Jurkat, Clone E6-1 (cell line): ENCODE measurements around the gene MRPL27.
A peak's percentile ranks its signal among the peaks of the same experiment; 100 is the strongest.
"Not testable (repeated sequence)": the region's sequence is repeated elsewhere in the genome, so short reads cannot be mapped to it uniquely, and the experiment has no call there.

Experiments used
- DNase-seq: peaks from one replicate; pipeline ENCODE4 v3.0.0-alpha.2; 2011; ENCODE audit warnings: low read depth, low spot score
- H3K4me3 ChIP-seq: 2 replicates; pipeline ENCODE4 v1.5.1; 2011; ENCODE audit warnings: mild to moderate bottlenecking, low read length, control low read depth, moderate library complexity

MRPL27 gene

DNA sequence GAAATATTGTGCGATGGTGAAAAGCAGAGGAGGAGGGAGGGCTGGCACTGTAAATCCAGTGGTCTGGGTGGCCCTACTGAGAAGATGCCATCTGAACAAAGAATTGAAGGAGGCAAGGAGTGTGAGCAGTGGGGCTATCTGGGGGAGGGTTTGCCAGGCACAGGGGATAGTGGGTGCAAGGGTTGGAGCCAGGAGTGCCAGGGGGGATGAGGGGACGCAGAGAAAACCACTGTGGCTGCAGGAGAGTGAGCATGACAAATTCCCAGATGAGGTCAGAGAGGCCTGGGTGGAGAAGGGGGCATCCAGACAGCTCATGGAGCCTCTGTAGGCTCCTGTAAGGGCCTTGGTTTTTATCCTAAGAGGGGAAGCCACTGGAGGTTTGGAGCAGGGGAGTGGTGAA is 22.3 kb downstream of the MRPL27 start:
- DNase-seq: no peak

DNA sequence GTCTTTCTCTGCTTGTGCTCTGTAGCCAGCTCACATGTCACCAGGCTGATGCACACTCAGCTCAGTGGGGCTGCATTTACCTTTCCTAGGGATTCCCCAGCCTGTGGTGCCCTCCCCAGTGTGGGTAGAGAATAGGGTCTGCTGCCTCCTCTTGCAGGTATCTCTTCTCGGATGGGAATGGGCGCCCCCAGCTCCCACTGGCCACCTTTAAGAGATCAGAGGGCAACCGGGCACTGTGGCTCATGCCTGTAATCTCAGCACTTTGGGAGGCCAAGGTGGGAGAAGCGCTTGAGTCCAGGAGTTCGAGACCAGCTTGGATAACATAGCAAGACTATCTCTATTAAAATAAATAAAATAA is 23.8 kb downstream of the MRPL27 start:
- H3K4me3 ChIP-seq: no peak overlapping the region
- DNase-seq: no peak

More for the DNA sequence above, 22.3 kb downstream of the MRPL27 start:
- no peak overlapping the region for H3K4me3 ChIP-seq

DNA sequence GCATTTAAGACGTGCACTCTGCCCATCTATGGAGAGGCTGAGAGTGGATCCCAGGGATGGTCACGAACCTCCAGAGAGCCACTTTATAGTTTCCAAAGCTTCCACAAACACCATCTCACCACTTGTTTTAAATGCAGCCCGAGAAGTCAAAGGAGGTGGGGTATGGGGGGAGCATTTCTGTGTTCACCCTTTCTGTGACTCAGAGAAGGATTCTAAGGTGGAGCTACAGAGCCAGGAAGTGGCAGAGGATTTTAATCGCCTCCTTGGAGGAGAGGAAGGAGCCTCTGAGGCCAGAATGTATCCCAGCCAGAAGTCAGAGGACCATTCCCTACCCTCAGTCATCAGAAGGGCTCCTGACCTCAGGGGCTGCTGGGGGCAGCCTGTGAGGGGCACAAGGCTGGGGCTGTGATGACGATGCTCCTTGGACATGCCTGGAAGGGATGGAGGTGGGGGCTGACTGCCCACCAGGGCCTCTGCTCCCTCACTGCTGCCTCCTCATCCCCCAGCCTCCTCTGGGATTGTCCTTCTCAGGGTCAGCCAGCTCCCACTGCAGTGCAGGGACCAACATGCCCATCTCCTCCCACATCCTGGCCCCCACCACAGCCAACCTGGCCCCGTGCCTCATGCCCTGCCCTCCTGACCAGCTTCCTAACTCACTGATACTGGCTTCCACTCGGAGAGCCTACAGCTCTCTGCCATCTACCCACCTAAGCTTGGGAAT is 24.3 kb downstream of the MRPL27 start:
- H3K4me3 ChIP-seq: no peak overlapping the region
- DNase-seq: no peak

DNA sequence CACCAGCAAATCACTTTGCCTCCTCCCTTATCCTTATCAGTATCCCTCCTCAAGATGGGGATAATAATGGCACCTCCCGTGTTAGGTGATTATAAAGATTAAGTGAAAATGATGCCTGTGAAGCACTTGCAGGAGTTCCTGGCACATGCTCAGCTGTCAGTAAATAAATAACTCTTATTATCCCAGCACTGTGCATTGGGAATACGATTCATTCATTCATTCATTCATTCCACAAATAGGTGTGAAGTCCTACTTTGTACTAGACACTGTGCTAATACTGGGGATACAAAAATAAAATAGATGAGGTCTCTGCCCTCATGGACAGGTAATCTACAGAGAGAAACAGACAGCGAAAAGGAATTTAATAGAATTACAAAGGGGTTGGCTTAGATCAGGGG is 25.1 kb downstream of the MRPL27 start:
- no peak overlapping the region for H3K4me3 ChIP-seq
- no peak for DNase-seq

DNA sequence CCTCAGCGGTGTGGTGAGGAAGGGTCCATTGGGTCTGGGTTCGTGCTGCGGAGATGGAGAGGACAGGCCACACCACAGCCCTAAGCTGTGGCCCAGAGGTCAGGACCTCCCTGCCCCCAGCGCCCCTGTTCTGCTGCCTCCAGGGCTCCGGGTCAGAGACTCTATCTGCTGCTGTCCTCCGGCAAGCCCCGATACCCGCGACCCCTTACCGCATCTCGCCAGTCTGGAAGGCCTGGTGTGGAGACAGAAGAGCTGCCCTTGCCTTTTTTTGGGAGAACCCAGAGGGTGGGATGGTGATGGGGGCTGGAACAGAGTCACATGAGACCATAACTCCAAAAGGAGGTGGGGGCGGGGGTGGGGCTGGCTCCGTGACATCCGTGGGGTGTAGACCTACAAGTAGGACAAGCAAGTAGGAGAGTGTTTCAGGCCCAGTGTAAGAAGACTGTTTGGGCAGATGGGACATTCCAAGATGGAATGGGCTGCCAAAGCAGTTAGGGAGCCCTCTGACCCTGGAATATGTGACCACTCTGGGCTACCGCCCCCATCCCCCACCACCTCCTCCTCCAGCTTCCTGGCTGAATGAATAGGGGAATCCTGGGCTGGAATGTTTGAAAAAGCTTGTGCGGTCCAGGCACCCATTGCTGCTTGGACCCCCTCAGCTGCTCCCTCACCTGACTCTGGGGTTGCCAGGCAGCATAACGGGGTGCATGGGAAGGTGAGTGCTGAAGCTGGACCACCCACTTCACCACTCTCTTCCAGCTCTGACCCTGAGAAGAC is 25.7 kb downstream of the MRPL27 start:
- DNase-seq: no peak
- H3K4me3 ChIP-seq: peak overlapping the region; percentile 79

DNA sequence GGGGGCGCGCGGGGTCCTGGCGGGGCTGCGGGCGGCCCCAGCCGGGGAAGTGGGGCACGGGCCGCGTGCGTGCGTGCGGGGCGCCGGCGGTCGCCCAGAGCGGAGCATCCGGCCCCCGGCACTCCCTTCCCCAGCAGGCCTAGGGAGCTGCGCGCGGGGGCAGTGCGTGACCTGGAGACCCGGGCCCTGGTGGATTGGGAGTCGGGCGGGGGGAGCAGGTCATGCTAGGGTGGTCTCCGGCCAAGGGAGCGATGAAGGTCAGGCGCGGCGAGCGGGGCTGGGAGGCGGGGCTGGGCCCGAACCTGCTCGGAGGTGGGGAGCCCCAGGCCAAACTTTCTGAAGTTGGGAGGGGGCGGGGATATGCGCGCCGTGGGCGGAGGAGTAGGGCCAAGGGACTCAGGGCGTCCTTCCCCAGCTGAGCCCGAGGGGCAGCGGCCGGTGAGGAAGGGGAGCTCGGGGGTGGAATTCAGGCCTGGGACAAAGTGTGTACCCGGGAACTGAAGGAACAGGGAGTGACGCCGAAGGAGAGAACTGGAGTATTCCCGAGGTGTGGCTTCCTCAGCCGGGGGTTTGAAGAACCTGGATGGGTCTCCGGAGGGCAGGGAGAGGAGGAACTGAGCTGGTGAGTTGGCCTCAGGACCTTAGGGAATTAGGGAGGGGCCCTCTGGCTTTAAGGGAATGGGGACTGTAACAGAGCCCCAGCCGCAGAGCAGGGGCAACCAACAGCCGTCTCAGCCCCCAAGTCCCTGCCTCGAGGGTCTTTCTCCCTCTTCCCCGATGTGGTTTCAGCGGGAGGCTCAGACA is 26.5 kb downstream of the MRPL27 start:
- peak overlapping the region; percentile 79 for H3K4me3 ChIP-seq
- DNase-seq: no peak

DNA sequence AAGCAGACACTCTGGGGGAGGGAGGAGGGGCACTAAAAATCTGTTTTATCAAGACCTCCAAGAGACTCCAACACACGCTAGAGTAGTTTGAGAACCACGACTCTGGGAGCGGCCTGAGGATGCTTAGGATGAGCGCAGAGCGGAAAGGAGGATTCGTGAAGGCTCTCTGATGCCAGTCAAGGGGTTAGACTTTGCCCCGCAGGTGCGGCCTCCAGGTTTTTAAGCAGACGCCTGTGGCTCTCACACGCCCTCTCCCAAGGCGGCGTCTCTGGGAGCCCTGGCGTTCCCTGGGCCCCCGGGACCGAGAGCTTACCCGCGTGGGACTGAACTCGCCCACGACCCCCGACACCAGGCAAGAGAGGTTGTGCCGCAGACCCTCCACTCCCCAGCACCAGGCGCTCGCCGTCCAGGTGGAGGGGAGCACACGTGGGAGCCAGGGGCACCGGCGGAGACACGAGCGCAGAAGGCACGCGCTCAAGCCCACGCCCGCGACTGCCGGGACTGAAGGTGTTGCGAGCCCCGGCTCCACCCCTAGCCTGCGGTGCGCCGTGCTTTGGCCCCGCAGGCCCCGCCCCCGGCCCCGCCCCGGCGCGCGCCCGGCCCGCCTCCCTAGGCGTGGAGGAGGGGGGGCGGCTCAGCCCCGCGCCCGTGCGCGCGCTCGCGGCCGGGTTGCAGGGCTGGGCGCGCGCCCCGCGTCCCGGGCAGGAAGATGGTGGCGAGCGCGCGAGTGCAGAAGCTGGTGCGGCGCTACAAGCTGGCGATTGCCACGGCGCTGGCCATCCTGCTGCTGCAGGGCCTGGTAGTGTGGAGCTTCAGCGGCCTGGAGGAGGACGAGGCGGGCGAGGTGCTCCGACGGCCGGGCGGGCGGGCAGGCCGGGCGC is 27.3 kb downstream of the MRPL27 start, which contains the start of gene XYLT2:
TSS of gene XYLT2 (plus strand) at position 695 of the 881 bp plus-strand sequence. CDS start at position 710, 15 bp downstream.
- peak within 1 kb of the TSS; percentile 79 for H3K4me3 ChIP-seq
- peak; percentile 77 for DNase-seq

DNA sequence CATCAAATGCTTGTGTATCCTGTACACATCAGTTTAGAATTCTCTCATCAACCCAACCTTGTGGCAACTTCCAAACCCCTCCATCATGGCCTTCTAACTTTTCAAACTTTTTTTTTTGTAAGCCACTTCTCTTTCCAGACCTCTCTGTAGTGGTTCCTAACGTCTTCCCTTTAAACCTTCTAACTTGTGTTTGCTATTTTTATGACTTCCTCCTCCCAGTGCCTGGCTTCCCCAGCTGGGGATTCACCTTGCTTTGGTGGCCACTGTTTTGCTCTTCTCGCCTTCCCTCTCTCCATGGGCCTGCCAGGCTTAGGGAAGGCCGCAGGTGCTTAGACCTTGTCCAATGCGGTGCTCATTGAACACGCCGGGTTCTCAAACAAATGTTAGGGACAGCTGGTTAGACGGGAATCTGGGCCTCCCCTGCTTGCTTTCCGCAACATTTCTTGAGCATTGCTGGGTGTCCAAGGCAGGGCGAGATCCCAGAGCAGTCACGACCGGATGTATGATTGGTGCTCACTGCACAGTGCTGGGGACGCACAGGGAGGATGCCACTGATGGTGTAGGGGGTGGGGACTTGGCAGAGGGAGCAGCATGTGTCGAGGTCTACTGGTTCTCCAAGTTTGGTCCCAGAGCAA is 28.1 kb downstream of the MRPL27 start:
- no peak for DNase-seq

DNA sequence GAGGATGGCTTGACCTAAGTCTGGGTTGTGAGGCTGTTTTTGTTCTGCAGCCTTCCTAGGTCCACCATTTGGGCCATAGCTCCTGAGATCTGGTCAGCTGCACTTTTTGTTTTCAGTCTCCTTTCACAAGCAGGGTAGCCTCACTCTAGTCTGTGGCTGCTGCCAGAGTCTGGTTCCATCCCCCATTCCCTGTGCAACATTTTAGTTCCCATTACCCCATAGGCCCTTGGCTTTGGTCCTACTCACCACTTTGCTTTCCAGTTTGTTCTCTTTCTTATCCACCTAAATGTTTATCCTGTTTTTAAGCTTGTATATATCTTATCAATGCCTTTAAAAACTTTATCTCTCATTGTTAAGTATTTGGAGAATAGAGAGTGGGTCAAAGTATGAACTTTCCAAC is 33.6 kb downstream of the MRPL27 start:
- no peak overlapping the region for H3K4me3 ChIP-seq
- no peak for DNase-seq

More for the DNA sequence above, 28.1 kb downstream of the MRPL27 start:
- peak overlapping the region; percentile 51 for H3K4me3 ChIP-seq

DNA sequence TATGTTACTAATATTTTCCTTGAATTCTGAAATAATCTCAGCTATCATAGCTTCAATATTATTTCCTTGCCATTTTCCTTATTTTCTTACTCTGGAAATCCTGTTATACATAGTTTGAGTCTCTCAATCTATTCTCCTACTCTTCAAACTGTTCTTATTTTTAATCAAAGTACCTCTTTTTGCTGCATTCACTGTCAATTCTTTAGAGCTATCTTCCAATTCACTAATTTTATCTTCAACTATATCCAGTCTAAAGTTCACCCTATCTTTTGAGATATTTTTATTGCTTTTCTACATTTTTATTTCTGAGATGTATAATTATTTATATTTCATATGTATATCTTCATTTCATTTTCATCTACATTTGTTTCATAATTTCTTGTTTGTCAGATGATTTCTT is 34.3 kb downstream of the MRPL27 start:
- DNase-seq: no peak
- no peak overlapping the region for H3K4me3 ChIP-seq

DNA sequence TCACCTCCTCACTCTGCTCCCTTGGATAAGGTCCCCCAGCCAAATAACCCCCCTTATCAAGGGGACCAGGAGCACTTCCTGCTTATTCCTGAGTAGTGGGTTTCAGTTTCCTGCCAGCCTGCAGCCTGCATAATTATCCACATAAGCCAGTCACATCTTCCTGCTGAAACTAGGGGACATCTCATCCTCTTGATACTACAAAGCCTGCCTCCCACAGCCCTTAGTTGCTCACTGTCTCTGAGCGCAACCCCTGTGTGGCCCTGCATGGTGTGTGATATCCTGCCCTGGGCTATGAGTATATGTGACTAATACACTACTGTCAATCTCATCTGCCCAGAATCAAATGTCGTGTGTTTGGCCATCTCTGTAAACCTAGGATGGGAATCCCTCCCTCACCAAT is 35.0 kb downstream of the MRPL27 start:
- DNase-seq: no peak
- H3K4me3 ChIP-seq: no peak overlapping the region

DNA sequence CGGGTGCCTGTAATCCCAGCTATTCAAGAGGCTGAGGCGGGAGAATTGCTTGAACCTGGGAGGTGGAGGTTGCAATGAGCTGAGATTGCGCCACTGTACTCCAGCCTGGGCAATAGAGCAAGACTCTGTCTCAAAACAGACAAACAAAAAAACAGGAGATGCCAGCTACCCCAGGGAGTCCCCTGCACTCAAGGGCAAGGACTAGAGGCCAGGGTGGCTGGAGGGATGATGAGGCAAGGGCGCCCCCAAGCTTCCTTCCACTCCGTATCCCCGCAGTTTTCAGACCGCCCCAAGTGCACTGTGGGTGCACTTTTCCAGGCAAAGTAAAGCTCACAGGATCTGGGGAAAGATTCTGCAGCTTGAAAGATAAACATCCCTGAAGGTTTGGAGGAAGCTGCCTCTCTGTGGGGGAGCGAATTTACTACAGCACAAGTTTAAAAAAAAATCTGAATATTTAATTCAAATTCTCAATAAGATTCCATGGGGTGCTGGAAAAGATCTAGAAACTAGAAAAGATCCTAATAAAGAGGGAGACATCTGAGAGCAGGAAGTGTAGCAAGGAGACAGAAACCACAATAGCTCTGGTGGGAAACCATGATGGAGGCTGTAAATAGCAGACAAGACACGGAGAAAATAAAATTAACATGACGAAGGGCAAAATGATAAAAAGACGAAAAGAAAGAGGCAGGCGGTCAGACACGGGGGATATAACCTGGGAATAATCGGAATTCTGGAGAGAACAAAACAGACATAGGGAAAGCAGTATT is 39.5 kb downstream of the MRPL27 start:
- not testable (repeated sequence) for H3K4me3 ChIP-seq, DNase-seq

DNA sequence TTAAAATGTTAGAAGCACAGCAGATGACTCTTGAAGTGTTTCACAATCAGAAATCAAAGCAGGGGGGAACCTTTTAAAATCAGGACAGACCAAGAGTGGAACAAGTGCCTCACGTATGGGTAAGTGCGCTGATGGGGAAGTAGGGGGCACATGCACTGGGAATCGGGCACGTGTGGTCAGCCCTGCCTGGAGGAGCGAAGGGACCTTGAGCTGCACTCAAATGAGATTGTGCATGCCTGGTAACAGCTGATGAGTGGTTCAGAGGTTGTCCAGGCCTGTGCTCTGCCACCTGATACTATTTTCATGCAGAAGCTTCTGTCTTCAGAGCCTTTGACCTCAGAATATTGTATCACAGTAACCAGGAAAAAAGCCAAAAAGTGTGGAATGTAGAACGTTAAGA is 40.8 kb downstream of the MRPL27 start:
- no peak for DNase-seq
- H3K4me3 ChIP-seq: no peak overlapping the region

DNA sequence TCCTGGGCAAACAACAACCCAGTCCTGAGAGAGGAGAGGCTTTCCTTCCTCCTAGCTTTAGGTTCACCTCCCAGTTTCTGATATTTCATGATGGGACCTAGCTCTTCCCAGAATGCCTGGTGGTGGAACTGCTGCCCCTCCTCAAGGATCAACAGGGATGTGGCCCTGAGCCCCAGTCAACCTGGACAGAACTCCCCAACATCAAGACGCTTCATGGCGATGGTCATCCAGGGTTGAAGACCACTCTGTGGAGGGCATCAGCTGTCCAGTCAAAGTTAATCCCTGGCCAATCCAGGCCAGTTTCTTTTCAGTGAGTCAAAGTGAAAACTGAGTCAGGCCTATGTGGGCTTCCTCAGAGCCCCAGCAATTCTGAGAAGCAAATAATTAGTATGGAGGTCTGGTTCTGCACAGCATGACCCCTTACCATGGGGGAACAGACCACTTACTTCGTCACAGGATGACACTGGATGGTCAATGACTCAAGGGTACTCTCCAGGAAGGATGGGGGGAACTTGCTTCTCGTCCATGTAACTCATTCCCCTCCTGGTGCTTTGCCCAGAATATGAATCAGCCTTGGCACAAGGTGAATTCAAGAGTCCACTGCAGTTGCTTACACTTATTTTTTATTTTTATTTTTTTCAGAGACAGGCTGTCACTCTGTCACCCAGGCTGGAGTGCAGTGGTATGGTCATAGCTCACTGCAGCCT is 41.7 kb downstream of the MRPL27 start:
- H3K4me3 ChIP-seq: no peak overlapping the region
- no peak for DNase-seq

DNA sequence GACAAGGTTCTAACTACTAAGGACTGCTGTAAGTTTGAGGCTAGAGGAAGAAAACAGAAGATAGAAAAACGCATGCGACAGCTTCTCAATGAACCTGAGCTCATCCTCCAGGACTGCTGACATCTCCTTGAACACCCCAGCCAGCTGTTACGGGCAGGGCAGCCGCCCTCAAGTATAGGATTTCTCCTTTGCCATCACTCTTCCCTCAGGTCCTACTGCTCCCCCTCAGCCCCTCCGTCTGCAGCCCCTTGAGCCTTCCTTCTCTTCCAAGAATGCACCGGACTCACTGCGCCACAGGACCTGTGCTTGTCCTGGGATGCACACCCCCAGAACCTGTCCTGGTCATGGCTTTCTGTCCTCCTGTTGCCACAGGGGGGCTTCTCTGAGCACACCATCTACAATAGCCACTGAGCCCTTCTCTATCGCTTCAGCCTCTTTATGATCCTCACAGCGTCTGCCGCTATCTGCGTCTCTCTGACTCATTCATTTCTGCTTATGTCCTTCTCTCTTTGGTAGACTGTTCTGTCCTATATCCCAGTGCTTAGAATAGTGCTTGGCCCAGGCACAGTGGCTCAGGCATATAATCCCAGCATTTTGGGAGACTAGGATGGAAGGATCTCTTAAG is 42.7 kb downstream of the MRPL27 start:
- DNase-seq: no peak
- no peak overlapping the region for H3K4me3 ChIP-seq

DNA sequence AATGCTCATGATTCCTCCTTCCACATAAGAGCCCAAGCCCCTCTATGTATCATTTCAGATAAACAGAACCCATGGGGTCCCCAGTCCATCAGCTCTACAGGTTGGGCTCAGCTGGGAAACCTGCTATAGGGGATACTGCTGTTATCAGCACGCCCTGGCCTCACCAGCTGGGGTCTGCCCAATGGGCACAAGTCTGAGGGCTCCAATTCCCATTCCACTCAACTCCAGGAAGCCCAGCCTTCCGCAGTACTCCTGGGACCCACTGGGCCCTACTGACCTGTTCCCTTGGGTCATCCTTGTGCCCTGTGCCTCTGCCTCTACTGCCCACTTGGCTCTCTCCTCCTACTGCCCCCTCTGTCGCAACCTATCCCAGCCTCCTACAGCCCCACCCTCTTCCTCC is 43.3 kb downstream of the MRPL27 start:
- H3K4me3 ChIP-seq: no peak overlapping the region
- DNase-seq: no peak
